NT2/D1 (cell line): ENCODE measurements around the gene KCNE3.

Experiments used
- SUZ12 ChIP-seq: IDR thresholded peaks from 2 replicates; pipeline ENCODE4 v1.6.1; 2011; ENCODE audit not compliant: insufficient read length, insufficient read depth; ENCODE audit errors: extremely low read depth
- YY1 ChIP-seq: IDR thresholded peaks from 2 replicates; pipeline ENCODE4 v1.6.1; 2011; ENCODE audit not compliant: insufficient read length, insufficient read depth
- ZNF274 ChIP-seq: IDR thresholded peaks from 2 replicates; pipeline ENCODE4 v1.6.1; 2011; ENCODE audit warnings: mild to moderate bottlenecking, low read depth, low read length

GRCh38 chr11:74464746-74465145 lies 2.6 kb downstream of the KCNE3 start:
- TF ChIP-seq ZNF274 = no peak
- no peak for TF ChIP-seq YY1
- no peak for TF ChIP-seq SUZ12
